ENCODE results near the gene GDPD1.
"Not testable (repeated sequence)": the region's sequence is repeated elsewhere in the genome, so short reads cannot be mapped to it uniquely, and the experiment has no call there.

DNA sequence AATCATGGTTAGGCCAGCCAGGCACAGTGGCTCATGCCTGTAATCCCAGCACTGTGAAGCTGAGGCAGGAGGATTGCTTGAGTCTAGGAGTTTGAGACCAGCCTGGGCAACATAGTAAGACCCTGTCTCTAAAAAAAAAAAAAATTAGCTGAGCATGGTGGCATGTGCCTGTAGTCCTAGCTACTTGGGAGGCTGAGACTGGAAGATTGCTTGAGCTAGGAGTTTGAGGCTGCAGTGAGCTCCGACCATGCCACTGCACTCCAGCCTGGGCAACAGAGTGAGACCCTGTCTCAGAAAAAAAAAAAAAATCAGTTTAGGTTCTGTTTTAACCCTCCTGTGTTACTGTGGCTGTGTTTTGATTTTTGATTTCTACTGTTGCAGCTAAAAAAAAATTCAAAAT, 8.3 kb downstream of the GDPD1 start:
- TF ChIP-seq CTCF, POLR2A (IDR thresholded peaks at IDR 0.05): not testable (repeated sequence)
